ENCODE results near the gene CELSR1. TPM values are rescaled to one million over a fixed set of nuclear protein-coding genes. Genes with fewer than 3 reads are reported as not detected.

CELSR1 gene
- total and polyA plus RNA-seq, 2 of the 13 experiments (the other 11 are each of a cell fraction or from before 2014, with no cell fraction given), result 0.78 to 1.8 TPM

GRCh38 chr22:46556775-46557174 is 19.4 kb upstream of the CELSR1 start:
- 50% methylated on average over 3 of the region's 3 CpGs for WGBS (ENCODE audit: low lambda C conversion rate)
- CTCF ChIA-PET (ENCODE audit: low intra/inter-chr PET ratio, low total read pairs), result no interaction called here

GRCh38 chr22:46553189-46553588 is 15.8 kb upstream of the CELSR1 start:
- no peak for ATAC-seq
- DNase-seq (ENCODE audit: low spot score), result no peak
- Histone ChIP-seq H3K4me1 (ENCODE audit: insufficient read depth, low read length) (peaks cover 20% of the 10 kb centered on the region), H2AFZ (ENCODE audit: low read length) (no peak overlapping the region), H3K79me2 (ENCODE audit: insufficient read depth, low read length) (no peaks in the 10 kb centered on the region), H3K27me3 (ENCODE audit: control insufficient read depth in 1 of 2, insufficient read depth in 2 of 2, low read length in 2 of 2) (0 out of 5 replicates have a peak, but pooled peaks cover 0 to 2% of the 10 kb centered on the region in 2 experiments), H3K36me3 (replicated peaks in 1 of 2; ENCODE audit: control insufficient read depth in 1 of 2, insufficient read depth in 2 of 2, low read length in 2 of 2) (no peaks in the 10 kb centered on the region), H3K27ac (ENCODE audit: extremely low read length, insufficient read depth, low read length) (no peak overlapping the region), H3K4me2 (ENCODE audit: low read depth, low read length) (no peak overlapping the region), H3K9me3 (ENCODE audit: low read length) (no peaks in the 10 kb centered on the region), H3K4me3 (replicated peaks in 1 of 3; ENCODE audit: insufficient read depth in 1 of 3, low read depth in 2 of 3, low read length in 3 of 3) (no peak overlapping the region), H3K9ac (ENCODE audit: insufficient read depth, low read depth, low read length) (no peak overlapping the region), H4K20me1 (ENCODE audit: insufficient read depth, low read length) (no peaks in the 10 kb centered on the region)
- FAIRE-seq, result no peak
- WGBS (ENCODE audit: low lambda C conversion rate), result 89% methylated on average over 4 of the region's 4 CpGs
- in situ Hi-C loops (cut with HindIII; ENCODE audit: extremely low pct_ligation_motif_present, low pct_unique_long_range_greater_than_20kb), result loop anchor here (25.0 kb wide), 1 partner anchor 109 kb away; no protein-coding TSS in a partner anchor
- ChIA-PET CTCF (ENCODE audit: low intra/inter-chr PET ratio, low total read pairs) (no interaction called here), POLR2A (no interaction called here)
- BruUV-seq (replicated peaks), result no TSS peak
- TF ChIP-seq ZNF503 (CRISPR knock-in tag; IDR thresholded peaks at IDR 0.05), result no peak
- TF ChIP-seq MIXL1 (CRISPR knock-in tag; IDR thresholded peaks at IDR 0.05), result no peak
- TF ChIP-seq ZNF264 (CRISPR knock-in tag; IDR thresholded peaks at IDR 0.05), result no peak
- peak; percentile 85 for TF ChIP-seq ZNF331 (CRISPR knock-in tag; IDR thresholded peaks at IDR 0.05)
- no peak for TF ChIP-seq MATR3 (CRISPR knock-in tag; IDR thresholded peaks at IDR 0.05)
- TF ChIP-seq RBAK (CRISPR knock-in tag; IDR thresholded peaks at IDR 0.05), result peak; percentile 79
- TF ChIP-seq NR3C1 (CRISPR knock-in tag; IDR thresholded peaks at IDR 0.05), result no peak
- intact Hi-C loops (cut with micrococcal nuclease; ENCODE audit: unreplicated experiment), result no loop called here

More at GRCh38 chr22:46556775-46557174, 19.4 kb upstream of the CELSR1 start:
- in situ Hi-C loops (cut with HindIII; ENCODE audit: extremely low pct_ligation_motif_present, low pct_unique_long_range_greater_than_20kb) (loop anchor here (25.0 kb wide), 1 partner anchor 106 kb away; no protein-coding TSS in a partner anchor), intact Hi-C loops (cut with micrococcal nuclease; ENCODE audit: unreplicated experiment) (no loop called here)
- H2AFZ ChIP-seq (ENCODE audit: low read length), result no peak overlapping the region
- POLR2A ChIA-PET, result no interaction called here
- no peaks in the 10 kb centered on the region for H3K9me3 ChIP-seq (ENCODE audit: low read length)
- H3K36me3 ChIP-seq (replicated peaks in 1 of 2; ENCODE audit: control insufficient read depth in 1 of 2, insufficient read depth in 2 of 2, low read length in 2 of 2), result no peaks in the 10 kb centered on the region
- H3K27ac ChIP-seq (ENCODE audit: extremely low read length, insufficient read depth, low read length), result no peak overlapping the region
- no peak overlapping the region for H3K9ac ChIP-seq (ENCODE audit: insufficient read depth, low read depth, low read length)
- no peak overlapping the region for H3K4me2 ChIP-seq (ENCODE audit: low read depth, low read length)
- no TSS peak for BruUV-seq (replicated peaks)
- peaks cover 8% of the 10 kb centered on the region for H3K4me1 ChIP-seq (ENCODE audit: insufficient read depth, low read length)
- no peaks in the 10 kb centered on the region for H4K20me1 ChIP-seq (ENCODE audit: insufficient read depth, low read length)
- DNase-seq (ENCODE audit: low spot score), result no peak
- ATAC-seq, result no peak
- FAIRE-seq, result no peak
- TF ChIP-seq ZFP82 (CRISPR knock-in tag; IDR thresholded peaks at IDR 0.05; ENCODE audit: borderline replicate concordance) (peak; percentile 92), SOX6 (IDR thresholded peaks at IDR 0.05) (no peak), SOX6 (CRISPR knock-in tag; IDR thresholded peaks at IDR 0.05) (no peak), ZNF136 (CRISPR knock-in tag; IDR thresholded peaks at IDR 0.05; ENCODE audit: low read depth) (no peak)
- no peaks in the 10 kb centered on the region for H3K79me2 ChIP-seq (ENCODE audit: insufficient read depth, low read length)
- no peak overlapping the region for H3K4me3 ChIP-seq (replicated peaks in 1 of 3; ENCODE audit: insufficient read depth in 1 of 3, low read depth in 2 of 3, low read length in 3 of 3)
- no peaks in the 10 kb centered on the region for H3K27me3 ChIP-seq (ENCODE audit: control insufficient read depth in 1 of 2, insufficient read depth in 2 of 2, low read length in 2 of 2)
